ENCODE data around the gene MED27. TPM values are rescaled to one million over a fixed set of nuclear protein-coding genes. Genes with fewer than 3 reads are reported as not detected.

Gene MED27
- total and polyA plus RNA-seq, 2 of the 8 experiments (the other 6 are each of a cell fraction or from before 2014, with no cell fraction given) = 29.9 to 56.5 TPM

- H3K9ac ChIP-seq (replicated peaks in 1 of 4; ENCODE audit: extremely low read depth in 1 of 4, low read depth in 3 of 4, low read length in 3 of 4) = no peak overlapping the region
- H3K18ac ChIP-seq (ENCODE audit: extremely low read depth, low read length) = no peak overlapping the region
- H3K79me1 ChIP-seq (ENCODE audit: low read depth, low read length) = no peaks in the 10 kb centered on the region
- ChIA-PET POLR2A (ENCODE audit: partially characterized antibody) (interaction anchor here (0.7 kb wide), 1 partner anchor 23 kb away, joined by 3 read pairs; no protein-coding TSS in a partner anchor), CTCF (ENCODE audit: partially characterized antibody) (interaction anchor here (1.0 to 1.3 kb wide), 3 partner anchors 11 to 15 kb away, joined by 3 to 4 read pairs (median 3); no protein-coding TSS in a partner anchor)
- H3K79me2 ChIP-seq (ENCODE audit: control insufficient read depth in 1 of 2, insufficient read depth in 2 of 2, low read length in 2 of 2) = no peaks in the 10 kb centered on the region
- H3K4me2 ChIP-seq (ENCODE audit: insufficient read depth in 1 of 2, low read depth in 2 of 2, low read length in 2 of 2) = no peak overlapping the region; a peak in 1 of 4 replicates
- no peak overlapping the region for H3K23ac ChIP-seq (ENCODE audit: insufficient read length)
- DNase-seq (ENCODE audit: low read depth in 1 of 2, low spot score in 2 of 2) (no peak), FAIRE-seq (no peak)
- H4K91ac ChIP-seq (replicated peaks; ENCODE audit: insufficient read length, low read length) = no peak overlapping the region
- H3K36me3 ChIP-seq (ENCODE audit: control insufficient read depth in 2 of 4, insufficient read depth in 4 of 4, low read length in 3 of 4) = no peaks in the 10 kb centered on the region
- H3K56ac ChIP-seq (replicated peaks; ENCODE audit: insufficient read length, low read depth, low read length) = no peak overlapping the region
- no peaks in the 10 kb centered on the region for H3K9me3 ChIP-seq (ENCODE audit: insufficient read depth in 2 of 2, low read depth in 1 of 2, low read length in 1 of 2)
- no peak overlapping the region for H3K27ac ChIP-seq (ENCODE audit: low read depth, low read length)
- no peak overlapping the region for H3K4ac ChIP-seq (replicated peaks; ENCODE audit: insufficient read length, low read depth, low read length)
- peaks cover 0 to 9% (median 1%) of the 10 kb centered on the region in 4 experiments; a peak in 3 of 7 replicates for H3K4me1 ChIP-seq (replicated peaks in 1 of 4; ENCODE audit: control insufficient read depth in 3 of 4, insufficient read depth in 4 of 4, low read length in 3 of 4)
- peaks cover 0 to 25% (median 11%) of the 10 kb centered on the region in 4 experiments; a peak in 4 of 7 replicates for H3K27me3 ChIP-seq (replicated peaks in 1 of 4; ENCODE audit: control insufficient read depth in 3 of 4, extremely low read depth in 1 of 4, insufficient read depth in 3 of 4, low read length in 3 of 4)
- H2AK5ac ChIP-seq (ENCODE audit: low read depth, low read length) = no peak overlapping the region
- H2BK15ac ChIP-seq (ENCODE audit: low read length) = no peak overlapping the region
- H4K20me1 ChIP-seq (replicated peaks in 1 of 2; ENCODE audit: control insufficient read depth in 1 of 2, insufficient read depth in 2 of 2, low read length in 2 of 2) = peaks cover 10 to 15% of the 10 kb centered on the region in 2 experiments
- H2BK120ac ChIP-seq (replicated peaks; ENCODE audit: low read depth, low read length) = no peak overlapping the region
- no peak overlapping the region for H3K4me3 ChIP-seq (ENCODE audit: extremely low read depth in 1 of 4, insufficient read depth in 2 of 4, low read depth in 3 of 4, low read length in 4 of 4)
- no peak overlapping the region for H3K14ac ChIP-seq (ENCODE audit: insufficient read length)
- H2AFZ ChIP-seq (ENCODE audit: low read length) = no peak overlapping the region
- no peak overlapping the region for H4K8ac ChIP-seq (ENCODE audit: extremely low read depth, insufficient read depth, low read length)
- no peak overlapping the region for H2BK20ac ChIP-seq (ENCODE audit: low read length)
- no peak overlapping the region for H4K5ac ChIP-seq (ENCODE audit: insufficient read length, low read depth, low read length)
- 27% methylated on average over 7 of the region's 7 CpGs; no CpG with 5 or more reads in 1 of the 2 experiments for WGBS, 2 experiments (ENCODE audit: extremely low coverage in 1 of 2, insufficient coverage in 1 of 2, insufficient read length in 1 of 2, insufficient replicate concordance in 2 of 2, low coverage in 1 of 2, low lambda C conversion rate in 2 of 2, missing lambda C conversion rate in 1 of 2)
- no peak overlapping the region for H2BK5ac ChIP-seq (ENCODE audit: low read depth, low read length)
- peaks cover 2% of the 10 kb centered on the region; the same call in 1 of the 2 replicates for H3K23me2 ChIP-seq (ENCODE audit: low read depth, low read length)
- H2BK12ac ChIP-seq (ENCODE audit: low read depth, low read length) = no peak overlapping the region
- TF ChIP-seq CTCF (IDR thresholded peaks at IDR 0.05; ENCODE audit: control extremely low read depth in 1 of 3, insufficient read depth in 1 of 3, low read depth in 1 of 3, low read length in 3 of 3) (no peak), USF2 (IDR thresholded peaks at IDR 0.05; ENCODE audit: low read length) (no peak), NRF1 (IDR thresholded peaks at IDR 0.05; ENCODE audit: low read depth, low read length) (no peak), SP1 (IDR thresholded peaks at IDR 0.05; ENCODE audit: low read depth, low read length) (no peak), KDM4A (IDR thresholded peaks at IDR 0.05; ENCODE audit: low read depth, low read length, severe bottlenecking) (no peak), FOSL1 (IDR thresholded peaks at IDR 0.05; ENCODE audit: insufficient read depth, low read depth, low read length) (no peak), YY1 (IDR thresholded peaks at IDR 0.05; ENCODE audit: low read depth, low read length) (no peak), TBP (IDR thresholded peaks at IDR 0.05; ENCODE audit: low read depth, low read length) (no peak), TCF12 (IDR thresholded peaks at IDR 0.05; ENCODE audit: low read depth, low read length) (no peak), JUN (IDR thresholded peaks at IDR 0.05; ENCODE audit: low read depth, low read length) (no peak), RFX5 (IDR thresholded peaks at IDR 0.05; ENCODE audit: borderline replicate concordance, low read depth, low read length) (no peak)
These were observed 113.8 kb downstream of the MED27 start for GRCh38 chr9:131965841-131966240.
